Measurements from ENCODE around the gene JMJD4. TPM values are rescaled to one million over a fixed set of nuclear protein-coding genes. Genes with fewer than 3 reads are reported as not detected.

The JMJD4 gene
- total and polyA plus RNA-seq, 4 donors, result 10.6 to 14.4 (median 12.6) TPM

DNA sequence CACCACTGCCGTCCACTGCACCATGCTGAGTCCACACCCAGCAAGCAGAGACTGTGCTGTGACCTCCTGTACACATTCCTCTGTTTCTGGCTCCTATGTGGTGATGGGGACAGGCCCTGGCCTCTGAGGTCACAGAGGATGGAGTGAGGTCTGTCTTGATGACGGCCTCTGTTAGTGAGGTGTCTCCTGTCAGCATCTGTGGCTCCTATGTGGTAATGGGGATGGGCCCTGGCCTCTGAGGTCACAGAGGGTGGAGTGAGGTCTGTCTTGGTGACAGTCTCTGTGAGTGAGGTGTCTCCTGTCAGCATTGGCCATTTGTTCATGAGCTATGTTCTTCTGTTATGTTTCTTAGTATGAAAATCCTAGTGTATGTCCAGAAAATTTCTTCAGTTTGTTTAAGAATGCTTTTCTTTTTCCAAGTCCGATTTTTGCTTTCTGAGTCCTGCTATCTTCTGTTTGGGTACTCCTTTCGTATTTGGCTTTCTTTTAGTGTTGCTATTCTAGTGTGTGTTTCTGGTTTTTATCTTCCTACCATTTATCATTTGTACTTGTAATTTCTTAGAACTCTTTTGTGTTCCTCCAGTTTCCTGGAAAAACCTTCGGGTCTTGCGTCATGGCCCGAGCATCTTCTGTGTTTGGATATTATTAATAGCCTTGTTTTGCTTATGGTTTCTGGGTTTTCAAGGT lies 13.5 kb upstream of the JMJD4 start:
- 28 to 34% methylated on average over 7 of the region's 7 CpGs for WGBS, 2 donors
- H3K36me3 ChIP-seq (ENCODE audit: control insufficient read depth in 1 of 2, insufficient read depth in 2 of 2, low read length in 1 of 2), result peaks cover 0 to 2% of the 10 kb centered on the region in 2 donors
- H3K4me1 ChIP-seq (ENCODE audit: control insufficient read depth in 1 of 2, insufficient read depth in 2 of 2, low read length in 2 of 2), result no peaks in the 10 kb centered on the region
- H3K27ac ChIP-seq (ENCODE audit: low read depth in 1 of 2, low read length in 2 of 2), result no peak overlapping the region
- intact Hi-C loops (cut with DNase I), result no loop called here
- no peaks in the 10 kb centered on the region for H3K27me3 ChIP-seq (ENCODE audit: control insufficient read depth in 1 of 2, insufficient read depth in 2 of 2, low read length in 1 of 2)
- H3K4me3 ChIP-seq (ENCODE audit: low read length in 2 of 2), result no peak overlapping the region
- ATAC-seq (ENCODE audit: low FRiP score), result peak; percentile 59
- no peaks in the 10 kb centered on the region for H3K9me3 ChIP-seq (ENCODE audit: control insufficient read depth, low read length)
- DNase-seq, result no peak

DNA sequence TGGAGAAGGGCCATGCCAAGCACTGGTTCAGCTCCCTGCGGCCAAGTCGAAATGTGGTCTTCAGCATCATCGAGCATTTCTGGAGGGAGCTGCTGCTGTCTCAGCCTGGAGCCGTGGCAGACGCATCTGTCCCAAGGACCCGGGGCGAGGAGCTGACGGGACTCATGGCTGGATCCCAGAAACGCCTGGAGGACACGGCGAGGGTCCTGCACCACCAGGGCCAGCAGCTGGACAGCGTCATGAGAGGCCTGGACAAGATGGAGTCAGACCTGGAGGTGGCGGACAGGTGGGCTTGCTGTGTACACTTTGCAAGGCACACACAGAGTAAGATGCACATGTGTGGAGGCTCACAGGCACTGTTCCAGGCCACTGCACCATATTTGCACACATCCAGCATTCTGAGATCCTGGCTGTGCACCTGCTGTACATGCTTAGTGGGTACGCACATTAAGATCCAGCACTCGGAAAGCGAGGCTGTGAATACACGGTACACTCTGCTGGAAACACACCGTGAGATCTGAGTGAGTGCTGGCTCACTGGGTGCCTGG lies 12.9 kb upstream of the JMJD4 start:
- Histone ChIP-seq H3K4me3 (ENCODE audit: low read length in 2 of 2) (no peak overlapping the region), H3K27ac (ENCODE audit: low read depth in 1 of 2, low read length in 2 of 2) (no peak overlapping the region), H3K27me3 (ENCODE audit: control insufficient read depth in 1 of 2, insufficient read depth in 2 of 2, low read length in 1 of 2) (no peaks in the 10 kb centered on the region), H3K9me3 (ENCODE audit: control insufficient read depth, low read length) (no peaks in the 10 kb centered on the region), H3K4me1 (ENCODE audit: control insufficient read depth in 1 of 2, insufficient read depth in 2 of 2, low read length in 2 of 2) (no peaks in the 10 kb centered on the region), H3K36me3 (ENCODE audit: control insufficient read depth in 1 of 2, insufficient read depth in 2 of 2, low read length in 1 of 2) (peaks cover 0 to 2% of the 10 kb centered on the region in 2 donors)
- 79 to 91% methylated on average over 18 of the region's 18 CpGs for WGBS, 2 donors
- peak in 1 of 2 donors; percentile 68 for DNase-seq
- intact Hi-C loops (cut with DNase I), result no loop called here
- ATAC-seq (ENCODE audit: low FRiP score), result no peak

- Histone ChIP-seq H3K36me3 (ENCODE audit: control insufficient read depth in 1 of 2, insufficient read depth in 2 of 2, low read length in 1 of 2) (peaks cover 0 to 2% of the 10 kb centered on the region in 2 donors), H3K9me3 (ENCODE audit: control insufficient read depth, low read length) (no peaks in the 10 kb centered on the region), H3K27me3 (ENCODE audit: control insufficient read depth in 1 of 2, insufficient read depth in 2 of 2, low read length in 1 of 2) (no peaks in the 10 kb centered on the region), H3K4me3 (ENCODE audit: low read length in 2 of 2) (no peak overlapping the region), H3K27ac (ENCODE audit: low read depth in 1 of 2, low read length in 2 of 2) (no peak overlapping the region), H3K4me1 (ENCODE audit: control insufficient read depth in 1 of 2, insufficient read depth in 2 of 2, low read length in 2 of 2) (no peaks in the 10 kb centered on the region)
- ATAC-seq (ENCODE audit: low FRiP score) (no peak), DNase-seq (peak in 1 of 2 donors; percentile 44)
- intact Hi-C loops (cut with DNase I), result no loop called here
- WGBS, 2 donors, result 79 to 86% methylated on average over 8 of the region's 8 CpGs
Observed at GRCh38 chr1:227747382-227747781, 12.3 kb upstream of the JMJD4 start.

DNA sequence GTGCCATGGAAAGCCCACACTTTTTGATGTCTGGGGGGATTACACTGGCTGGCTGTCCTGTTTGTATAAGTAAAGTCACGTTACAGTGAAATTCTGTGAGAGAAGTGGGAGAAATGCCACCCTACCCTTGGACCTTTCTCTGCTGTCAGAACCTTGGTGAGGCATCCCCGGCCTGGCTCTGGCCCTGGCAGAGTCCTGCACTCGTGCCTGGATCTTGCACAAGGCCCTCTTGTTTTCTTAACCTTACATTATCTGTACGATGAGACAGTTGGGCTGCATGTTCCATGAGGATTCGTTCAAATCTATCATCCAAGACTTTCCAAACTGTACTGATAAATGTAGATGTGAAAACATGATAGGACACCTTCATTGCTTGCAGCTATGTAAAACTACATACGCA lies 11.6 kb upstream of the JMJD4 start:
- WGBS, 2 donors, result 76 to 86% methylated on average over 6 of the region's 6 CpGs
- peaks cover 0 to 2% of the 10 kb centered on the region in 2 donors for H3K36me3 ChIP-seq (ENCODE audit: control insufficient read depth in 1 of 2, insufficient read depth in 2 of 2, low read length in 1 of 2)
- intact Hi-C loops (cut with DNase I), result no loop called here

GRCh38 chr1:227745568-227746265 lies 10.6 kb upstream of the JMJD4 start:
- Histone ChIP-seq H3K9me3 (ENCODE audit: control insufficient read depth, low read length) (no peaks in the 10 kb centered on the region), H3K4me3 (ENCODE audit: low read length in 2 of 2) (no peak overlapping the region), H3K27ac (ENCODE audit: low read depth in 1 of 2, low read length in 2 of 2) (no peak overlapping the region), H3K4me1 (ENCODE audit: control insufficient read depth in 1 of 2, insufficient read depth in 2 of 2, low read length in 2 of 2) (no peaks in the 10 kb centered on the region), H3K36me3 (ENCODE audit: control insufficient read depth in 1 of 2, insufficient read depth in 2 of 2, low read length in 1 of 2) (peaks cover 0 to 2% of the 10 kb centered on the region in 2 donors), H3K27me3 (ENCODE audit: control insufficient read depth in 1 of 2, insufficient read depth in 2 of 2, low read length in 1 of 2) (no peaks in the 10 kb centered on the region)
- intact Hi-C loops (cut with DNase I), result no loop called here
- DNase-seq (no peak), ATAC-seq (ENCODE audit: low FRiP score) (no peak)
- 93 to 94% methylated on average over 12 of the region's 12 CpGs for WGBS, 2 donors

More for the DNA sequence above, 11.6 kb upstream of the JMJD4 start:
- DNase-seq (no peak), ATAC-seq (ENCODE audit: low FRiP score) (no peak)
- no peak overlapping the region for H3K27ac ChIP-seq (ENCODE audit: low read depth in 1 of 2, low read length in 2 of 2)
- no peaks in the 10 kb centered on the region for H3K9me3 ChIP-seq (ENCODE audit: control insufficient read depth, low read length)
- no peak overlapping the region for H3K4me3 ChIP-seq (ENCODE audit: low read length in 2 of 2)
- H3K27me3 ChIP-seq (ENCODE audit: control insufficient read depth in 1 of 2, insufficient read depth in 2 of 2, low read length in 1 of 2), result no peaks in the 10 kb centered on the region
- no peaks in the 10 kb centered on the region for H3K4me1 ChIP-seq (ENCODE audit: control insufficient read depth in 1 of 2, insufficient read depth in 2 of 2, low read length in 2 of 2)

DNA sequence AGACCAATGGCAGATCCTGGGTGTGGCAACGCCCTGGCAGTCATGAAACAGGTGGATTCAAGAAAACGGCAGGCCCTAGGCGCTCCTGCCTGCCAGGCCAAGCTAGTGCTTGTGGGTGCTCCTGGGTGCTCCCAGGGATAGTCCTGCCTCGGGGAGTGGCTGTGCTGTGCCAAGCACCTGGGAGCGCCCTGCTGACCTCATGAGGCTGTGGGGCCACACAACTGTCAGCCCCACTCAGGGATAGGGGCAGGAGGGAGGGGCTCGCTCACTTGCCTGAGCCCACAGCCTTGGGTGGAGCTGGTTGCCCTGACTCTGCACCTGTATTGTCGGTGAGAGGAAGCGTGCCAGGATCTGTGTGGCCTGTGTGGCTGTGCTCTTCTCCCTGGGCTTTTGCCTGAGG lies 9.6 kb upstream of the JMJD4 start:
- H3K27me3 ChIP-seq (ENCODE audit: control insufficient read depth in 1 of 2, insufficient read depth in 2 of 2, low read length in 1 of 2), result no peaks in the 10 kb centered on the region
- WGBS, 2 donors, result 89 to 91% methylated on average over 8 of the region's 8 CpGs
- peaks cover 0 to 2% of the 10 kb centered on the region in 2 donors for H3K36me3 ChIP-seq (ENCODE audit: control insufficient read depth in 1 of 2, insufficient read depth in 2 of 2, low read length in 1 of 2)
- DNase-seq (no peak), ATAC-seq (ENCODE audit: low FRiP score) (no peak)
- intact Hi-C loops (cut with DNase I), result no loop called here
- no peaks in the 10 kb centered on the region for H3K4me1 ChIP-seq (ENCODE audit: control insufficient read depth in 1 of 2, insufficient read depth in 2 of 2, low read length in 2 of 2)
- H3K9me3 ChIP-seq (ENCODE audit: control insufficient read depth, low read length), result no peaks in the 10 kb centered on the region
- no peak overlapping the region for H3K4me3 ChIP-seq (ENCODE audit: low read length in 2 of 2)
- no peak overlapping the region for H3K27ac ChIP-seq (ENCODE audit: low read depth in 1 of 2, low read length in 2 of 2)

DNA sequence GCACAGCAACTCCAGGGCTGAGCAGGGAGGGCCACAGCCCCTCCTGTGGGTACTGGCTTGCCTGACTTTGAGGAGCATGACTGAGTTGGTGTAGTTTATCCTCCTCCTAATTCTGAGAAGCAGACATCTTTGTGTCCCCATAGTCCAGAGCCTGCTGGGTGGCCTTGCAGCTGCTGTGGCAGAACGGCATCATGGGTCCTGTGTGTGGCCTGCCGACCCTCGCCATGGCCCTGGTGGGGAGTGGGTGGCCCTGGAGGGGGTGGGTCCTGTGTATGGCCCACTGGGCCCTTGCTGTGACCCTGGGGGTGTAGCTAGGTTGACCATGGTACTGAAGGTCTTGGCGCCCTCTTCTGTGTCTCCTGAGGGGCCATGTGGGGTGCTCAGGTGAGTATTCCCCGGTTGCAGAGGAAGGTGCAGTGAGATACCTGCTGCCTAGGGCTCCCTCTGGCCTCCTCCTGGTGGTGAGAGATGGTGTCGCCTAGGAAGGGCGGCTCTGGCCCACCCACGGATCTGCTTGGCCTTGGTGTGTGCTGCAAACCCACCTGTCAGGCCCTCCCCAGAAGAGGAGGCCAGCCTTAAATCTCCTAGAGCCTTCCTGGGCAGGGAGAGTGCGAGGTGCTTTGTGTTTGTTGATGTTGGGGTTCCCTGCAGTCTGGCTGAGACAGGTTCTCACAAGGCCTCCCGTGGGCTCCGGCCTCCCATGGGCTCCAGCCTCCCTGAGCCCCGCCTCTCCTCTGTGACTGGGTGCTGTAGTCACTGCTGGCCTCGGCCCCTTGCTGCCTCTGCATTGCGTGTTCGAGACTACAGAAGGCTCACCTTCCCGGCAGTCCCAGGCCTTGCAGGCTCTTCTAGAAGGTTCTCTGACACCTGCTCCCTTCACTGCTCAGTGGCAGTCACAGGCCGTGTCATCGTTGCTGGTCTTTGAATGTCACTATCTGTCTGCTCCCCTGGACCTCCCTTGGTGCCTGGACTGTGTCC lies 7.9 kb upstream of the JMJD4 start:
- no peak overlapping the region for H3K4me3 ChIP-seq (ENCODE audit: low read length in 2 of 2)
- WGBS, 2 donors, result 86 to 91% methylated on average over 17 to 18 of the region's 18 CpGs
- ATAC-seq (ENCODE audit: low FRiP score) (no peak), DNase-seq (peak in 1 of 2 donors; percentile 72)
- H3K27me3 ChIP-seq (ENCODE audit: control insufficient read depth in 1 of 2, insufficient read depth in 2 of 2, low read length in 1 of 2), result no peaks in the 10 kb centered on the region
- intact Hi-C loops (cut with DNase I), result no loop called here
- no peaks in the 10 kb centered on the region for H3K9me3 ChIP-seq (ENCODE audit: control insufficient read depth, low read length)
- no peaks in the 10 kb centered on the region for H3K4me1 ChIP-seq (ENCODE audit: control insufficient read depth in 1 of 2, insufficient read depth in 2 of 2, low read length in 2 of 2)
- peaks cover 0 to under 1% of the 10 kb centered on the region in 2 donors for H3K36me3 ChIP-seq (ENCODE audit: control insufficient read depth in 1 of 2, insufficient read depth in 2 of 2, low read length in 1 of 2)
- H3K27ac ChIP-seq (ENCODE audit: low read depth in 1 of 2, low read length in 2 of 2), result no peak overlapping the region

- no peak overlapping the region for H3K4me3 ChIP-seq (ENCODE audit: low read length in 2 of 2)
- no peak for ATAC-seq (ENCODE audit: low FRiP score)
- no peaks in the 10 kb centered on the region for H3K27me3 ChIP-seq (ENCODE audit: control insufficient read depth in 1 of 2, insufficient read depth in 2 of 2, low read length in 1 of 2)
- no peaks in the 10 kb centered on the region for H3K36me3 ChIP-seq (ENCODE audit: control insufficient read depth in 1 of 2, insufficient read depth in 2 of 2, low read length in 1 of 2)
- no peaks in the 10 kb centered on the region for H3K4me1 ChIP-seq (ENCODE audit: control insufficient read depth in 1 of 2, insufficient read depth in 2 of 2, low read length in 2 of 2)
- no peaks in the 10 kb centered on the region for H3K9me3 ChIP-seq (ENCODE audit: control insufficient read depth, low read length)
- 79 to 90% methylated on average over 15 to 17 of the region's 17 CpGs for WGBS, 2 donors
- no peak overlapping the region for H3K27ac ChIP-seq (ENCODE audit: low read depth in 1 of 2, low read length in 2 of 2)
- no peak for DNase-seq
- intact Hi-C loops (cut with DNase I), result no loop called here
Observed at GRCh38 chr1:227741166-227741870, 6.2 kb upstream of the JMJD4 start.

Data from aorta (tissue), 5 donors.